Inflammatory macrophage treated with lipopolysaccharide for 4 hours (primary cell): ENCODE measurements around the gene KCNJ6.
A peak's percentile ranks its signal among the peaks of the same experiment; 100 is the strongest.

Experiments
- DNase-seq: peaks from one replicate; pipeline ENCODE4 v3.0.0-alpha.2; 2020

Gene KCNJ6

DNA sequence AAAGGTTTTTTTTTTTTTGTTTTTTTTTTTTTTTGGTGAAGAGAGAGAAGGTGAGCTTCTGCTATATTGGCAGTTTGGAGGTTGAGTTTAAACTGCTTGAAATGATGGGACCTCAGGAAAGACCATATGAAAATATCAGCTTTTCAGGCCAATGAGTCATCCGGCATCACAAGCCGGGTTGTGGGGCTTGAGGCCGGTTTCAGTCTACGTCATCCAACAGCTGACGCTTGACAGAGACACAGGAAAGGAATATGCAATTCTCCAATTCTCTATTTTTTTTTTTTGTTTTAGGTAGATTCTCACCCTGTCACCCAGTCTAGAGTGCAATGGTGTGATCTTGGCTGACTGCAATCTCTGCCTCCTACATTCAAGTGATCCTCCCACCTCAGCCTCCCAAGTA, 52.4 kb downstream of the KCNJ6 start:
- DNase-seq = peak; percentile 96

DNA sequence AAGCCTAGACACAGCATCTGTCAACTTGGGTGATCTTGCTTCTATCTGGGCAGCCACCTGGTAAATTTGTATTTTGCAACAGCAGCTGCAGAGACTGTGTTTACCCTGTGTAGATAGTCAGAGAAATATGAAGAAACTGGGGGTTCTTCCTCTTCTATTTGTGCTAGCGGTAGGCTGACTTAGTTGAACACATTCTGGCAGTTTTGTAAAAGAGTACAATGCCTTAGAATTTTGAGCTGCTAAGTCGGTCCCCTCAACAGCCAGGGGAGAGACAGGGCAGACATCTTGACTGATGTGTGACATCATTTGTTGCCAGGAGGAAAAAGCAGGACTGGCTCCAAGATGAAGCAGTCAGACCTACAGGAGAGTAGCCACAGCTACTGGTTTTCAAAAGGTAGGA, 53.7 kb downstream of the KCNJ6 start:
- DNase-seq = peak; percentile 68

DNA sequence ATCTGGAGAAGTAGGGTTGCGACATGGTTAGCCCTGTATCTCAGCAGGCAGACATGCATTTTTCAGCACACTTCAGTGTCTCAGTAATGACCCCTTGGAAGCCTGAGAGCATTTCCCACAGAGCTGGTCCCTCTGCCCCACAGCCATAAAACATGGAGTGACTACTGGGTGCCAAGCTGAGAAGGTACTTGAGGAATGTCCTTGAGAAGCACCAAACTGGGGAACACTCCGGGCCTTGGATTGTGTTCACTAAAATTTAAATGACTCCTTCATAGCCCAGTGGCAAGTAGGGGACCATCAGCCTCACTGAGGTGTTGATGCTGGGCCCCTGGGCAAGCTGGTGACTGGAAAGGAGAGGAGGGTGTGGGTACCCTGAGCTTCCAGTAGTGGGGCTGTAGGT, 54.7 kb downstream of the KCNJ6 start:
- DNase-seq = no peak

DNA sequence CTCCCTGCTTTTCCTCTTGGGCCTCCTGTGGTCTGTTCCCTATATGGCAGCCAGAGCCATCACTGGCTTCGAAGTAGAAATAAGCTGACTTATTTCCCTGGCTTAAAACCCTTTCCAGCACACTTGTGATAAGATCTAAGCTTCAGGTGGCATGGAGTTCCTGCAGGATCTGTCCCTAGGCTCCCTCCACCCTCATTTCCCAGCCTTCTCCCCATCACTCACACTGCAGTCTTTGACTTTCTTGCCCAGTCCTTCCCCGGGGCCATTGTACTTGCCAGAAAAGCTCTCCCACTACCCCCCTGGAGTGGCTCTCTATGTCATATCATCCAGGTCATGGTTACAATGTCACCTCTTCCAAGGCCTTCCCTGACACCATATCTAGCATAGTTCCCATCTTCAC, 55.8 kb downstream of the KCNJ6 start:
- DNase-seq = no peak

DNA sequence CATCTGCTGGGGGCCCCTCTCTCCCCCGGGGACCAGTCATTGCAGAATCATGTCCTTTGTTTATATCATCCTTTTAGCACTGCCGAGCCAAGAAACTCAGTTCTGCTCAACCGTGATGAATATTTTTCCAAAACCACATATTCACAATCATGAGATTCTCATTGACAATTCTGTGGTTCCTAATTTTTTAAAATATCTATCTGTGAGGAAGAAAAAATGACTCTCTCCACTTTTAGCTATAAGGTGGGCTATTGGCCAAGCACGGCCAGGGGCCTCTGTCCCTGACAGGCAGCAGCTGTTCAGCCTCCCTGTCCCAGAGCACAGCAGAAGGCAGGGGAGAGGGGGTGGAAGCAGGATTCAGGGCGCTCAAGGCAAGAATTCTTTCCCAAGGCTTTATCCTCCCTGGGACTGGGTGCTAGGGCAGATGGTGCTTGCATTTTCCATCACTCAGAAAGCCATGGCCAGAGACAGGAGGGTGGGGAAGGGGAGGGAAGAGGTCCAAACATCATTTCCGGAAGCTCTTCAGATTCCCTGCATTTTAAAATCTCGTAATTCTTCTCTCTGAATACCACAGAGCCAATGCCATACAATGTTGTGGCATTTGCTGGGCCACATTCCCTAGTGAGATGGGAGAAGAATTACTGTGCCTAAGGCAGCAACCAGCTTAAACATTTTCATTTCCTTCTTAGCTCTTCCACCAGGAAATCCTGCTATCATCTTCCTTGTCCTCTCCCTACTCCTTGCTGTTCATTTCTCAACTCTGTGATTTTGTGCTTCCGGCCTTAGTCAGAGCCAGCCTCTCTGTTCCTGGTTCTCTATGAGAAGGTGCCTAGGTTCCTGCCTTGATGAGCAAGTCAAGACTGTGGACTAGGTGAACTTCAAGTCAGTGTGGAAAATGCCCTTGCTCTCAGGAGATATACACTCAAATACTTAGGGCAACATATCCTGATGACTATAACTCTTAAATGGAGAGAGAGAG, 60.3 kb downstream of the KCNJ6 start:
- DNase-seq = no peak

DNA sequence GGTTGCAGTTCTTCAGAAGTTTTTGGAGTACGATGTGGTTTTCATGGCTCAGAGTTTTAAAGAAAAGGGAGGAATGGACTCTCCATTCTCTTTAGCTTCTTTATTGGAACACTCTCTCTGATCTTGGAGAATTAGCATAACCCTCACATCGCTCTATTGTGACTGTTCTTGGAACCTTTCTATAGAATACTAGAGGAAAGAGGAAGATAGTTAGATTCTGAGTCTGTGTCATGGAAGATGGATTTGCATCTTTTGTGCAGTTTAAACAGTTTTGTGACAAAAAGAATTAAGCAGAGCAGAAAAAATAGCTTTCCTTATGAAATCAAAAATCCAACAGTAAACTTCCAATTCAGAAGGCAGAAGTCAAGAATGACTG, 61.0 kb downstream of the KCNJ6 start:
- no peak for DNase-seq

DNA sequence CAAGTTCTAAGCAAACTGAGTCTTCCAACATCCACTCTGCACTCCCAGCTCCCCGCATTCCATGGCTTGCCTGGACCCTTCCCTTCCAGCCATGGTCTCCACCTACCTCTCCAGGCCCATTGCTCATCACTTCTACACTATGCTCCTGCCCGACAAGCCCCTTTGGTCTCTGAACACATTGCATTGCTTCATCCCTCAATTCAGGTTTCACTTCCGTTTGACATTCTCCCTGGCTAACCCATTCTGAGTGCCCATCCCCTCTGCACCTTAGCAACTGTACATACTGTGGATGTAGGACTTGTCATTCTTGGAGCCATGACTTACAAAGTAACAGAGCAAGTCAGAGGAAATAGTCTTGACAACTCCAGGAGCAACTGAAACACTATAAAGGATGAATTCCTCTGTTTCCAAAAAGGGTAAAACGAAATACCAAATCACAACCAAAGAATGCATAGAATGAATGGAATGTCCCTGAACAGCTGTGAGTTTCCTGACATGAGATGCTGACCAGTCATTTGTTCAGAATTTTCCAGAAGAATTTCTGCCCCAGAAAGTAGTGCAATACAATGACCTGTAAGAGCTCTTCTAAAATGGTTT, 66.7 kb downstream of the KCNJ6 start:
- no peak for DNase-seq

DNA sequence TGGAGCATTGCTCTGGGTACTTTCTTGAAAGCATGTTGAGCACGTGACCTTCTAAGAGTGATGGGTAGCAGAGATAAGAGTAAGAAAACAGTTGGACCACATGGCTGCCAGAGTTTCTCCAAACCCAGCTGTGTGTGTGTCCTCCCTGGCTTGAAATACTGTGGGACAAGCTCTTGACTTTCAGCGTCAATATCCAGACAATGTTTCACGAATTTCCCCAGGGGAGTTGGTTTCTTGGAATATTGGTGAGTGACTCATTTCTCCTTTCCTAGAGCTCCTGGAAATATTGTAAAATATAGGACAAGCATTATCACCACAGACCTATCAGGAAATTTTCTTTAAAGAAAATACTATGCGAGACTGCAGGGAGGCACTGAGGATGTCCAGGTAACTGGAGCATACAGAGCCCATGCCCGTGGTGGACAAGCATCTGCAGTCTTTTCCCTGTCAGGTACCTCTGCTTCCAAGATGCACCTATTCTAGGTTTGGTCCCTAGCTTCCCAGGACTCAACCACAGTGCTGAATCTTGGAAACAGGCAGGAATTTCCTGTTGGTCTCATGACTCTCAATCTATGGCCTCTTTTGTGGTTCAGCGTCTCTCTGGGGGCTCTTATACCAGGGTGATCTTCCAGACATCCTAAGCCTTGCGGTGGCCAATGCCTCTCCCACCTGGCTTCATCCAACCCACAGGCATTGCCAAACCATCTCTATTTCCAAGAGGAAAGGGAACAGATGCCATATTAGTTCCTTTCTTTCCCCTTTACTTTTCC, 67.4 kb downstream of the KCNJ6 start:
- DNase-seq = no peak

DNA sequence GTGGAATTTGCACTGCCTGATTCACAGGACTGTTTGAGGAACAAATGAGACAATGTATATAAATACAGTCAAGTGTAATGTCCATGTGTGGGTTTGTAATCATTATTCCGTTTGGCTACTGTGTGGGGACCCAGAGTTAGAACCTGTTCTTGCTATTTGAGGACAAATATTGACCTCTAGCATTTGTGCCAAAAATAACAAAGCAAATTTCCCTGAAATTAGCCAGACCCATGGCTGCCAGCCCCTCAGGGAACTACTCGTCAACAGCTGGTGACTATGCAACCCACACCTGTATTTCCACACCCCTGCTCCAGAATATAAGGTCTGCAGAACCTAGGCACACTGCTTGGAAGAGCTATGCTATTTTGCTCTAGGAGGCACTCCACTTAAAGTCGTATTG, 70.7 kb downstream of the KCNJ6 start:
- no peak for DNase-seq

DNA sequence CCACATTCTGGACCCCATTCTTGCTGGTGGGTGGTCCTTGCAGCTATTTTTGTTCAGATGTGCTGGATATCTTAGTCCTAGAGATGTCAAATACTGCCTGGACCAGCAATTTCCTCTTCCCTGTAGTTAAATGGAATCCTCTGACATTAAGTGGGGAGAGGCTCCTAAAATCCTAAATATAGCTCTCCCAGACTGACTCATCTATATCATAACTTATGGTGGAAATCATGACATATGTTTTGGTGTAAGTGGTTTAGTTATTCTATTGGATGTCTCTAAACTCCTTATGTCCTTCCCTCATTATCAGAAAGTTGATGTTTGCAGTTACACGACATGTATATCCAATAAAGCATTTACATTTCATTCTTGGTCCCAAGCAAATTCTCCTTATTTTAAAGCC, 73.1 kb downstream of the KCNJ6 start:
- no peak for DNase-seq

DNA sequence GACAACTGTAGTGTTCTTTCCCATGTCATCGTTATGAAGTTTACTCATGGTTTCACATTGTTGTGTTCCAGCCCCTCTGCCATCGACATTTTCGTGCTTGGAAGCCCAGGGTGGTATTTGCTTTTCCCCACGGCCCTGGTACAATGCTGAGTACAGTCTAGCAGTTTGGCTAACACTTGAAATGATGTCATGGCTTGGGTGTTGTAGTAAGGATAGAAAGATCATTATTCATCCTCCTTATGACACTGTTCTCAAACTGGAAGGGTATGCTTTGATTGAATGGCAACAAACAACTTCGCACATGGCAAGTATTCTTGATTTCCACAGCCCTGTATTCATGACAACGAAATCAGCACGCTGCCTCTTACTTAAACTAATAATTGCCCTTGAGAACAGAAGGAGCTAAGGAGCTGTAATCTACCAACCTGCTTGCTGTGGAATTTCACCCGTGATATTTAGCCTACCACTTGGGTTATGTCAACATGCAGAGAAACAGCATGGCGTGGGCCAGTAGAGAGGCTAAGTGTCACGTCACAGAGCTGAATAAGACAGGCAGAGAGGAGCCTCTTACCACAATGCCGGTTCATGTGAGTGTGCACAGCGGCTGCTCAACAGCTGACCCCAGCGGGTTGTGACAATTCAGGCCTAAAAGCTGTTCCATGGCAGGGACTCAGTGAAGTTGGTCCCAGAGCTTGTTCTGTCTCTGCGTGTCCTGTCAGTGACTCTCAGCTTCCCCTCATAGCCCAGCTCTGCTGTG, 73.9 kb downstream of the KCNJ6 start:
- no peak for DNase-seq

DNA sequence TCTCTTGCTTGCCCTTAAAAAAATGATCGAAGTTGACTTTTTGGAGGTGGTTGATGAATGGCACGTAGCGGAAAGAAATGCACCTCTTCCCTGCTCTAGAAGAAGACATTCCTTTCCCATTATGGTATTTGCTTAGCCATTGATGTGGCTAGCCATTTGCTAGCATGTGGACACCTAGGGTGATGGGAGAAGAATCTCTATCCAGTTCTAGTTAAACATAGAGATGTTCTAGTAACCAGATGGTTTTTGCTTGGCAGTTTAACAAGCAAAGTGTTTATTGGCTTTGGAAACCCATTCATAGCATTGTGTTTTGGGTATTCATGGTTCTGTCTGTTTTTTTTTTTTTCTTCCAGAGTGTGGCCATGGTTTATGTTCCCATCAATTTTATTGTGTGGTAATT, 78.9 kb downstream of the KCNJ6 start:
- no peak for DNase-seq

DNA sequence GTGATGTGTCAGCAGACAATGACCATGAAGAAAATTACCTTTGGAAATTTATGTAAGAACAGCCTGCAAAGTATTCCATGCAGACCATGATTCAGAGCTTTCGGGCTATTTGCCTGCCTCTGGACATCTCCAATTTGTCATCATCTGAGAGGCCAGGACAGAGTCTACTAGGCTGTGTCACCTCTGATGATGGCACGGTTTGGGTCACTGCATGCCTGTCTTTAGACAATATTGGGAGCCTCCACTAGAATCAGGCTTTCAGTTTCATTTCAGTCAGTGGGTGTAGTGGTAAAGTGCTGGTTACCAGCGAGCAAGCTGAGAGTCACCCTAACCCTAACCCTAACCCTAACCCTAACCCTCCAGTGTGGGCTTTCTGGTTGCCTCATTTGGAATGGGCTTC, 80.8 kb downstream of the KCNJ6 start:
- DNase-seq = no peak

DNA sequence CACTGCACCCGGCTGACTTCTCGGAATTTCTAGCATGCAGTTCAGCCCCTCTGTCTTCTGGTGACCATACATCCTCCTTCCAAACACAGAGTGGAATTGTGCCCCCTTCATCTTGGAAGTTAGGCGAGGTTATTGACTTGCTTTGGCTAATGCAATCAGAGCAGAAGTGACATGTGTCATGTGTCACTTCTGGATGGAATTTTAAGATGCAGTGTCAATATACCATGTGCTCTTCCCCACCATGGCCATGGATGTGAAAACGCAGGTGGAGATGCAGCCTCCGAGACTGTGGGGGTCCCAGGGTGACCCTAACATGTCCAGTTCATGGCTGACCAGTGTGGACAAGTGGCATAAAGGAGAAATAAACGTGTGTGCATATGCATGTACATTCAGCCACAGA, 83.0 kb downstream of the KCNJ6 start:
- no peak for DNase-seq

DNA sequence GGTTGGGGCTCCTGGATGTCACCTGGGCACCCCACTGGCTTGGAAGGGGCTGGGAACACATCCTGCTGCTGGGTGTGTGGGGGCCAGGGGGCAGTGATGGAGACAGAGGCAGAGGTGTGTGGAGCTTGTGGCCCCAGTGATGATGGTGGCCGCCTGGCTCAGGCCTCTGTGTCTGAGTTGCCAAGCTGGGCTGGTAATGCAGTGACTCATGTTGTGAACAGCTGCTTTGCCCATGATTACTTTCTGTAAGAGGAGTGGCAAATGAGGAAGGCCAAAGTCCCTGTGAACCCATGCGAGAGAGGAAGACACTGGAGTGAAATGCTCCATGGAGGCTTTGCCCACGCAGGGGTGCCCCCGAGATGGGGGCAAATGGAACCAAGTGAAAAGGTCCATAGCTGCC, 86.8 kb downstream of the KCNJ6 start:
- DNase-seq = peak; percentile 81

DNA sequence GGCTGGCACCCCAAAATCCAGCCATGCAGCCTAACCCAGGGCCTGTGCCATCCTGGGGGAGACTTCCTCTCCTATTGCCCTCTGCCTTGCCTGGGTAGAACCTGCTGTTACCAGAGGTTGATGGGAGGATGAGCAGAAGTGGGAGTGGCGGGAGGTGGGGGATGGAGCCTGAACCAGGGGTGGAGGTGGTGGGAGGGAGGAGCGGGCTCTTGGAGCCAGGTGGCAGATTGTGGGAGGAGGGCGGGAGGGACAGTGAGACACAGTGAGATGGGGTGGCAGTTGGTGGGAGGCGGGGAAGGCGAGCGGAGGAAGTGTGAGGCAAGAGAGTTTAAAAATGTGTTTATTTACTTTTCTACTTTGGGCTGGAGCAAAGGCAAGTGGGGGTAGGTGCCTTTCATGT, 87.3 kb downstream of the KCNJ6 start:
- DNase-seq = no peak

DNA sequence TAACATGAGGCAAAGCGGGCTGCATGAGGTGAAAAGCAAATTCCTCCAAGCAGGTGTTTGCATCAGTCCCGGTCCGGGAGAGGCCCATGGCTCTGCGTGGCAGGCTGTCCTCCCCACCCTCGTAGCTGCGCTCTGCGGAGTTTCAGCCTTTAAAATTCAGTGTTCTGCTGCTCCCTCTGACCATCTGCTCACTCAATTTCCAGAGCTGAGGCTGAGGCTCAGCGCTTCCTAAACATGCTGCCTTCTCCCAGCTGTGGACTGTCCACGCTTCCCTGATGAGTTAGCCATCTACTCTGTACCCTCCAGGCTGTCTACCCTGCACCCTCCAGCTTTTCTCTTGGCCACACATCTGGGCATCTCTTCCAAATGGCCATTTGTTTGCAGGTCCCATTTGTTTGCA, 87.7 kb downstream of the KCNJ6 start:
- DNase-seq = no peak

DNA sequence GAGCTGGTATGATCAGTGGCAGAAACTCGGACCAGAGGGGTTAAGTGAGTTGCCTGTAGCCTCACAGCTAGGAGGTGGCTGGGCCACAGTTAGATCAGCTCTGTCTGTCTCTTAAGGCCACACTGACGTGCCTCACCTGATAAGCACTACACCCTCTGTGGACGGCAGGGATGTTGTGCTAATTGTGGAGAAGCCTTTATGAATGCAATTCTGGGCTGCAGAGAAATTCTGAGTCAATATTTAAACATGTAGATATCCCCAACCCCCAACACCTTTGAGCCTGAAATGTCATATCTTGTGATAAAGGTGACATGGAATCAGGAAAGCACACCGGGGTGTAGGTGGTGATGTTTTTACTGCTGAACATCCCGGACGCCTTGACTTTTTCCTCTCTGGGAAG, 88.3 kb downstream of the KCNJ6 start:
- no peak for DNase-seq

DNA sequence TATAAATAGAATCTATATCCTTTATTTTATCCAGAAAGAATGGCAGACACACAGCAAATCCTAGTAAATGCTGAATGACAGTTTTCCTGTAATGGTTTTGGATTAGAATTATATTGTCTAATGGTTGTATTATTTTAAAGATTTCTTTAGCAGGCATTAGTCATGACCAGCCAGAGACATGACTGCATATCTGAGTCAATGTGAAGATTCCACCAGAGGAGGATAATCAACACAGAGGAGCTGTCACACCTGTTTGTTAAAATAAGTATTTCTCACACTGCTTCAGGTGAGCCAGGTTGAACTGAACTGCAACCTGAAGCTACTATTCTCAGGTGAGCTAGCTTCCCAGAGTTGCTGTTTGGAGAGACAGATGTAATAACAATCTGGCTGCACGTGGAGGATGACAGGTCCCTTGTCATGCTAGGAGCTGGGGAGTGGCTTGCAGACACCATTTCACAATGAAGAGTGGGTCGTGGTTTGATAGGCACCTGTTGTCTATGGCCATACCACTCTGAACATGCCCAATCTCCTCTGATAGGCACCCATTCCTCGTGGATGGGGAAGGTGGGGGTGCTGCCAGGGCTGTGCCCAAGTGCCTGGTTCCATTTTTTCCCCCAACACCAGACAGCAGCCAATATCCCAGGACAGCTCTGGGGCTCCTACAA, 94.3 kb downstream of the KCNJ6 start:
- DNase-seq = no peak

DNA sequence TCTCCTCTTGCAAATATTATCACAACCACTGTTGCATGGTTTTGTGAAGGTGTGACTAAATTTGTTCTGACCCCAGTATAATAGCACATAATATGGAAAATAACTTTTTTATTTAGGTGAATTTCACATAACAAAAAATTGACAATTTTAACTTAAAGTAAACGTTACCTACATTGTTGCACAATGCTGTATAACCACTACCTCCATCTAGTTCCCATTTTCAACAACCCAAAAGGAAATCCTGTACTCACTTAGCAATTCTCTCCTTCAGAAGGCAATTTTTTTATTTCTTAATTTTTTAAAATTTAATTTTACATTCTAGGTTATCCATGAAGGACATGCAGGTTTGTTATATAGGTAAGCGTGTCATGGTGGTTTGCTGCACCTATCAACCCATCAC, 95.2 kb downstream of the KCNJ6 start:
- DNase-seq = no peak

DNA sequence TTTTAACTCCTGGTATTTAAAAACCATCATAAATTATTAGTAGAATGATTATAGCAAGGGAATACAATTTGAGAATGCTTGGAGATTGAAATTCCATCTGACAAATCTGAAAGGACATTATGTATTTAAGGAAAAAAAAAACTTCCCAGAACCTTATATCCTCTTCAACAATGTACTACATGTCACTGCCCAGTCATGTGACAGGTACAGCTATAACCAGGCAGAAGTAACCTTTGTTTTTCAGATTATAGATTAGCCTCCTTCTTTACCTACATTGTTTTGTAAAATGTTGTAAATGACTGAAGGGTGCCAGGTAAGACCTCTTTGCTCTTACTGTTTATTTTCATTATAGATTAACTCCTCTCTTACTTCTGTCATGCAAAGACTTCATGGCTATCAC, 96.9 kb downstream of the KCNJ6 start:
- DNase-seq = no peak

DNA sequence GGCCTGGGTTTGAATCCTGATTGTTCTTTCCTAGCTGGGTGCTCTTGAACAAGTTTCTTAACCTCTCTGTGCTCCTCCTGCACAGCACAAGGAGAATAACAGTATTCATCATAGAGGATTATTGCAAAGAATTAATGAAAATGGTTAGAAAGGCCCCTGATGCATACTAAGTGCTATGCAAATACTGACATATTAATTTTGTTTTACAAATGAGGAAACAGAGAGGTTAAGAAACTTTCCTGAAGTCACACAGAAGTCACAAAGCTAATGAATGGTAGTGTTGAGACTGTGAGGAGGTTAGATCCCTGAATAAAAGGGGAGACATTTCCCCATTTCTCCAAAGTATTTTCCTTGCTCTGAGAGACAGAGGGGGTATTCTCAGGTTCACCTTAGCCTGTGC, 99.0 kb downstream of the KCNJ6 start:
- no peak for DNase-seq

DNA sequence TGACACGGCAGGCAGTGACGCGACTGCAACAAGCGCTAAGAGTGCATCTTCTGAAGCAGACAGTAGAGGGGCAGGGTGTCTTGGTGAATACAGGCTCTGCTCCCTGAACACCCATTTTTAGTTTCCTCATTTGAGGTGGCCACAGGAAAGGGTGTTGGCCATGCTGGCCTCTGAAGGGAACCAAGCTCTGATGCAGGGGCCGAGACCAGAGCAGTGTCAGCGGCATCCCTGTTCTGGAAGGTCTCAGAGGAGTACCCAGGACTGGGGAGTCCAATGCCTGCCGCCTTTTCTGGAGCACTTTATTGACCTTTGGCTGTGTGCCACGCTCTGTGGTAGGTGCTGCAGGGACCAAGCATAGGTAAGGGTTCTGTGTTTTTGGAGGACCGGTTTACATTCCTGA, 100.4 kb downstream of the KCNJ6 start:
- no peak for DNase-seq
